PC-3 (cell line): ENCODE measurements around the gene REC114. TPM values are rescaled to one million over a fixed set of nuclear protein-coding genes. Genes with fewer than 3 reads are reported as not detected.

Experiments used
- ATAC-seq: fragments of 200-7000 bp; cut with Tn5 transposase; 2 replicates; pipeline ENCODE4 v1.9.1; 2020; ENCODE audit warnings: mild to moderate bottlenecking, moderate library complexity
- BruUV-seq: library from RNA; stranded (reverse); fragments of 400-500 nt; replicated peaks from 2 replicates; lab custom pipeline; 2021; lab: Mats Ljungman, UMichigan
- CTCF ChIA-PET: fragments of 300-600 bp; sonication (Branson Sonifier 250); formaldehyde crosslinking; loops from one replicate; lab custom pipeline; 2022; ENCODE audit warnings: antibody characterized with exemption; lab: Charles Lee
- POLR2A ChIA-PET: fragments of 300-600 bp; sonication (Branson Sonifier 250); formaldehyde crosslinking; loops from one replicate; lab custom pipeline; 2022; ENCODE audit warnings: antibody characterized with exemption; ENCODE audit not compliant: unreplicated experiment; lab: Charles Lee
- DNase-seq: peaks from one replicate; pipeline ENCODE4 v3.0.0-alpha.2; 2015
- H2AFZ ChIP-seq: fragments of 300-600 bp; sonication (generic); 2 replicates; pipeline ENCODE4 v1.6.0; 2016; ENCODE audit warnings: antibody characterized with exemption, low read length
- H3F3A ChIP-seq: fragments of 300-600 bp; sonication (generic); one replicate; pipeline ENCODE4 v1.6.0; 2017; ENCODE audit warnings: antibody characterized with exemption, low read length, control low read depth, mild to moderate bottlenecking; ENCODE audit not compliant: unreplicated experiment
- H3K27ac ChIP-seq: fragments of 300-600 bp; sonication (generic); 2 replicates; pipeline ENCODE4 v1.5.1; 2016; ENCODE audit warnings: mild to moderate bottlenecking, low read length
- H3K27me3 ChIP-seq: fragments of 300-600 bp; sonication (generic); 2 replicates; pipeline ENCODE4 v1.6.1; 2016; ENCODE audit warnings: low read length, mixed read lengths
- H3K36me3 ChIP-seq: fragments of 300-600 bp; sonication (generic); 2 replicates; pipeline ENCODE4 v1.6.1; 2016; ENCODE audit warnings: low read depth, mixed run types, low read length, mixed read lengths
- H3K4me1 ChIP-seq: fragments of 300-600 bp; sonication (generic); 2 replicates; pipeline ENCODE4 v1.5.1; 2016; ENCODE audit warnings: low read length; ENCODE audit not compliant: insufficient read depth
- H3K4me2 ChIP-seq: fragments of 300-600 bp; sonication (generic); 2 replicates; pipeline ENCODE4 v1.6.0; 2016; ENCODE audit warnings: low read length
- H3K4me3 ChIP-seq: fragments of 300-600 bp; sonication (generic); 2 replicates; pipeline ENCODE4 v1.5.1; 2016; ENCODE audit warnings: mild to moderate bottlenecking, low read length, mixed read lengths
- H3K79me2 ChIP-seq: fragments of 300-600 bp; sonication (generic); 2 replicates; pipeline ENCODE4 v1.6.1; 2017; ENCODE audit warnings: low read length, mixed read lengths
- H3K9ac ChIP-seq: fragments of 300-600 bp; sonication (generic); 2 replicates; pipeline ENCODE4 v1.6.0; 2016; ENCODE audit warnings: mild to moderate bottlenecking, low read length
- H3K9me2 ChIP-seq: fragments of 300-600 bp; sonication (generic); replicated peaks from 2 replicates; pipeline ENCODE4 v1.6.1; 2016; ENCODE audit warnings: mixed run types, low read length, mixed read lengths
- H3K9me3 ChIP-seq: fragments of 300-600 bp; sonication (generic); 2 replicates; pipeline ENCODE4 v1.6.1; 2016; ENCODE audit warnings: low read length, mixed read lengths
- H4K20me1 ChIP-seq: fragments of 300-600 bp; sonication (generic); 2 replicates; pipeline ENCODE4 v1.6.1; 2016; ENCODE audit warnings: low read length, mixed read lengths
- CTCF ChIP-seq: fragments of 300-600 bp; sonication (generic); conservative IDR thresholded peaks from 2 replicates; pipeline ENCODE4 v1.5.1; 2017; ENCODE audit warnings: antibody characterized with exemption, low read depth, mild to moderate bottlenecking, low read length
- EZH2 ChIP-seq: fragments of 300-600 bp; sonication (generic); IDR thresholded peaks from one replicate; pipeline ENCODE4 v1.6.1; 2017; ENCODE audit warnings: antibody characterized with exemption, mild to moderate bottlenecking, low read length; ENCODE audit not compliant: unreplicated experiment
- EZH2phosphoT487 ChIP-seq: fragments of 300-600 bp; sonication (generic); IDR thresholded peaks from 2 replicates; pipeline ENCODE4 v1.6.1; 2018; ENCODE audit warnings: mild to moderate bottlenecking, antibody characterized with exemption, low read length, borderline replicate concordance
- intact Hi-C: fragments of 100-400 bp; cut with micrococcal nuclease; formaldehyde crosslinking; loops from 2 replicates; pipeline ENCODE4 v1.9.0; 2023
- total RNA-seq: library from RNA; depleted of rRNA; stranded (reverse); fragments of >200 nt; gene quantifications from 2 replicates; pipeline ENCODE4 v1.2.3, GENCODE V29; 2014

The REC114 gene
- total RNA-seq, 1 experiment from 2014 or later: not detected

- no peaks in the 10 kb centered on the region for H4K20me1 ChIP-seq
- H3K4me2 ChIP-seq: no peak overlapping the region
- H3K36me3 ChIP-seq: no peaks in the 10 kb centered on the region
- ATAC-seq (no peak), DNase-seq (no peak)
- H3K79me2 ChIP-seq: no peaks in the 10 kb centered on the region
- intact Hi-C loops: no loop called here
- no TSS peak for BruUV-seq
- no peaks in the 10 kb centered on the region for H3K9me2 ChIP-seq
- no peak overlapping the region for H3K27ac ChIP-seq
- no peaks in the 10 kb centered on the region for H3K4me1 ChIP-seq
- TF ChIP-seq CTCF: no peak
- TF ChIP-seq EZH2: no peak
- no peak for TF ChIP-seq EZH2phosphoT487
- no peak overlapping the region for H3K4me3 ChIP-seq
- CTCF ChIA-PET: no interaction called here
- H3K9ac ChIP-seq: no peak overlapping the region
- POLR2A ChIA-PET: interaction anchor here (0.6 kb wide), 1 partner anchor 12 kb away, joined by 3 read pairs; no protein-coding TSS in a partner anchor
- no peaks in the 10 kb centered on the region for H3K27me3 ChIP-seq
- H3F3A ChIP-seq: no peaks in the 10 kb centered on the region
- H2AFZ ChIP-seq: no peak overlapping the region
- no peaks in the 10 kb centered on the region for H3K9me3 ChIP-seq
These were observed 75.4 kb downstream of the REC114 start for GRCh38 chr15:73518180-73518862.

GRCh38 chr15:73518876-73519733, 76.1 kb downstream of the REC114 start:
- ChIA-PET POLR2A (interaction anchor here (0.6 kb wide), 1 partner anchor 283 kb away, joined by 3 read pairs; no protein-coding TSS in a partner anchor), CTCF (no interaction called here)
- no peaks in the 10 kb centered on the region for H4K20me1 ChIP-seq
- intact Hi-C loops: no loop called here
- no peaks in the 10 kb centered on the region for H3K27me3 ChIP-seq
- no peaks in the 10 kb centered on the region for H3K9me2 ChIP-seq
- no peak for TF ChIP-seq EZH2phosphoT487
- no peak for TF ChIP-seq EZH2
- TF ChIP-seq CTCF: no peak
- H2AFZ ChIP-seq: no peak overlapping the region
- H3K9me3 ChIP-seq: no peaks in the 10 kb centered on the region
- H3K4me2 ChIP-seq: no peak overlapping the region
- H3K36me3 ChIP-seq: no peaks in the 10 kb centered on the region
- no peak for DNase-seq
- no peaks in the 10 kb centered on the region for H3F3A ChIP-seq
- H3K4me3 ChIP-seq: no peak overlapping the region
- no peak overlapping the region for H3K27ac ChIP-seq
- H3K79me2 ChIP-seq: no peaks in the 10 kb centered on the region
- no peak for ATAC-seq
- no TSS peak for BruUV-seq
- H3K4me1 ChIP-seq: no peaks in the 10 kb centered on the region
- no peak overlapping the region for H3K9ac ChIP-seq
